Mammary epithelial cell (primary cell): ENCODE results near the gene GRM4.

Experiments used
- EZH2 ChIP-seq: IDR thresholded peaks from 2 replicates; pipeline ENCODE4 v1.6.1; 2012; ENCODE audit warnings: low read length, inconsistent platforms, borderline replicate concordance
- TF ChIP-seq, protein P1 (sequence below), 2 donors: IDR thresholded peaks in 1 of 2; conservative IDR thresholded peaks in 1 of 2; 2 replicates each; pipeline ENCODE4 v1.5.1; 2011 to 2012; ENCODE audit warnings: inconsistent platforms in 2 of 2, low read length in 2 of 2, mild to moderate bottlenecking in 2 of 2, control low read depth in 1 of 2, low read depth in 1 of 2; ENCODE audit not compliant: insufficient read depth in 1 of 2; ENCODE audit errors: extremely low read depth in 1 of 2

DNA sequence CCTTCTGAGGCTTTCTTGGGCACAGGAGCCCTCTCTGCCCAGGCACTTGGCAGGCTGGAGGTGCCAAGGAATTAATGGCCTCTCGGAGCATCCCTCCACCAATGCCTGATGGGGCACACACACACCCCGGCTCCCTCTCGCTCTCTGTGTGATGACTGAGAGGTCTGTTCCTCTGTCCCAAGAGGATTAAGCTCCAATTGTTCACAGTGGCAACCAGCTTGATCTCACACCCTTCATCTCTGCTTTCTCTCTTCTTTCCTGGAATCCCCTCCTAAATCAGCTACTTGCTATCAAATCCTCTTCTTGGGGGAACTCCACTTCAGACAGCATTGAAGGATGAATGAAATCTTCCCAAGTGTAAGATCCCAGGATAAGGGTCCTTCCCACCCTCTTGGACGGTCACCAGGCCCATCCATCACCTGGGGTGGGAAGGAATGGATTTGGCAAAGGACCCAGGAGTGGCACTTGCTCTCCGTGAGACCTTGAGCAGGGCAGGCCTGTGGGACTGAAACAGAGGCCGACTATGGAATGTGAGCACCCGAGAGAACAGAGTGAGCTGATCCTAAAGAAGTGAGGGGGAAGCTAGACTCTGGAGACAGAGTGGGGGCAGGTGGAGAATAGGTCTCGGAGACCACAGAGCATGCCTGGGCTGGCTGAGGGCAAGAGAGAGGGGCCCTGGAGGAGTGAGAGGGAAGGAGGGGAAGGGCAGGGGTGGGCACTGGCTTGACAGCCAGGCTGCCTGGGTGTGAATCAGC, 93.6 kb downstream of the GRM4 start:
- TF ChIP-seq, protein P1, sequence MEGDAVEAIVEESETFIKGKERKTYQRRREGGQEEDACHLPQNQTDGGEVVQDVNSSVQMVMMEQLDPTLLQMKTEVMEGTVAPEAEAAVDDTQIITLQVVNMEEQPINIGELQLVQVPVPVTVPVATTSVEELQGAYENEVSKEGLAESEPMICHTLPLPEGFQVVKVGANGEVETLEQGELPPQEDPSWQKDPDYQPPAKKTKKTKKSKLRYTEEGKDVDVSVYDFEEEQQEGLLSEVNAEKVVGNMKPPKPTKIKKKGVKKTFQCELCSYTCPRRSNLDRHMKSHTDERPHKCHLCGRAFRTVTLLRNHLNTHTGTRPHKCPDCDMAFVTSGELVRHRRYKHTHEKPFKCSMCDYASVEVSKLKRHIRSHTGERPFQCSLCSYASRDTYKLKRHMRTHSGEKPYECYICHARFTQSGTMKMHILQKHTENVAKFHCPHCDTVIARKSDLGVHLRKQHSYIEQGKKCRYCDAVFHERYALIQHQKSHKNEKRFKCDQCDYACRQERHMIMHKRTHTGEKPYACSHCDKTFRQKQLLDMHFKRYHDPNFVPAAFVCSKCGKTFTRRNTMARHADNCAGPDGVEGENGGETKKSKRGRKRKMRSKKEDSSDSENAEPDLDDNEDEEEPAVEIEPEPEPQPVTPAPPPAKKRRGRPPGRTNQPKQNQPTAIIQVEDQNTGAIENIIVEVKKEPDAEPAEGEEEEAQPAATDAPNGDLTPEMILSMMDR (conservative IDR thresholded peaks at IDR 0.05 in 1 of 2, IDR thresholded peaks at IDR 0.05 in 1 of 2; ENCODE audit: extremely low read depth in 1 of 2, insufficient read depth in 1 of 2, low read depth in 1 of 2, low read length in 2 of 2), result no peak
- TF ChIP-seq EZH2, result no peak
